Heart right ventricle (tissue), 16 donors: ENCODE measurements around the gene ACTN4. TPM values are rescaled to one million over a fixed set of nuclear protein-coding genes. Genes with fewer than 3 reads are reported as not detected.

Source experiments
- ATAC-seq, 8 donors: fragments of 200-7000 bp; cut with Tn5 transposase; one replicate each; pipeline ENCODE4 v1.9.1; 2020; ENCODE audit warnings: mild to moderate bottlenecking in 8 of 8, moderate library complexity in 8 of 8, moderate number of reproducible peaks in 1 of 8
- DNase-seq, 2 donors: peaks; one replicate each; pipeline ENCODE4 v3.0.0-alpha.2; 2020
- H3K27ac ChIP-seq, 10 donors: fragments of 200-600 bp; sonication (generic) in 2 of 10; one replicate each; pipeline versions ENCODE4 v1.5.0 to v1.8.0; 2020 to 2022; ENCODE audit warnings: mild to moderate bottlenecking in 3 of 10
- H3K27me3 ChIP-seq, 7 donors: fragments of 200-600 bp; one replicate each; pipeline ENCODE4 v1.8.0; 2021 to 2022; ENCODE audit warnings: mild to moderate bottlenecking in 2 of 7
- H3K36me3 ChIP-seq, 9 donors: fragments of 200-600 bp; sonication (generic) in 1 of 9; one replicate each; pipeline versions ENCODE4 v1.5.0 to v1.8.0; 2020 to 2022; ENCODE audit warnings: mild to moderate bottlenecking in 2 of 9
- H3K4me1 ChIP-seq, 9 donors: fragments of 200-600 bp; sonication (generic) in 1 of 9; one replicate each; pipeline versions ENCODE4 v1.5.0 to v1.8.0; 2020 to 2022; ENCODE audit warnings: mild to moderate bottlenecking in 4 of 9
- H3K4me3 ChIP-seq, 10 donors: fragments of 200-600 bp; sonication (generic) in 2 of 10; one replicate each; pipeline versions ENCODE4 v1.5.0 to v1.8.0; 2020 to 2022; ENCODE audit warnings: mild to moderate bottlenecking in 7 of 10, moderate library complexity in 2 of 10
- H3K9me3 ChIP-seq, 11 donors: fragments of 200-600 bp in 10 of 11; sonication (generic) in 2 of 11; one replicate each; pipeline versions ENCODE4 v1.5.0 to v1.8.0; 2013 to 2022; ENCODE audit warnings: mild to moderate bottlenecking in 2 of 11, control low read depth in 1 of 11, moderate library complexity in 1 of 11
- WGBS, 2 donors: extraction: QIAGEN DNeasy Blood & Tissue Kit; methylation state at CpG; one replicate each; pipeline ENCODE4 v1.1.7; 2013; ENCODE audit warnings: inconsistent platforms in 1 of 2; 5-methylcytosine and 5-hydroxymethylcytosine counted together
- intact Hi-C, 10 donors: fragments of 100-400 bp; cut with DNase I; formaldehyde crosslinking; loops; one replicate each; pipeline versions ENCODE4 v1.11.1 to v1.14.2; 2022
- polyA plus RNA-seq, 2 donors: library from polyadenylated mRNA; stranded (reverse); fragments of 200-250 nt; gene quantifications; one replicate each; pipeline ENCODE4 v1.2.3, GENCODE V29; 2013
- total RNA-seq, 10 donors: library from RNA; stranded (reverse); fragmentation: NEBNext Ultra II Directional in 3 of 10; extraction: Animal tissue kit (Norgen Biotek cat#: 25700) in 3 of 10; gene quantifications; one replicate each; pipeline versions ENCODE4 v1.2.1 to v1.2.4, GENCODE V29; 2021 to 2023
- TF ChIP-seq, protein P1 (sequence below), 9 donors: fragments of 200-600 bp; sonication (generic) in 2 of 9; IDR thresholded peaks; one replicate each; pipeline versions ENCODE4 v1.5.0 to v1.8.0; 2021 to 2022; ENCODE audit warnings: antibody characterized with exemption in 9 of 9, mild to moderate bottlenecking in 5 of 9, moderate library complexity in 1 of 9
- donor health status: Arrhythmogenic right ventricular cardiomyopathy.
- donor health status: ischemic (EF 13 %, LVEDD 7.1; RV severe dilation, severe dysfunction).
- donor health status: healthy with polysubstance abuse.
- donor health status: DM: no; HTN: yes; CAD: no.
- donor health status: DM: no; HTN: no; CAD: no.
- donor health status: ischemic (EF 25% LVEDD 6.9; RV normal size, moderate dysfunction).
- donor health status: ischemic (EF 25% LVEDD 5.7; RV mildly dilated, moderate dysfunction).
- donor health status: healthy.
- donor health status: DM: yes; HTN: yes; CAD: no.
- donor health status: Ischemic cardiomyopathy.
- donor health status: ischemic (EF 35%, LVEDD 5.7; RV mildly dilated, moderate dysfunction).
- donor health status: nonischemic (EF 11% LVEDD 7.7; RV severe dilation, severe dysfunction).
- donor health status: DM: yes; HTN: yes; CAD: no.
- donor health status: PGD.
- donor health status: ischemic (EF 29% LVEDD 5.4; RV normal size, mild dysfunction).
- donor health status: nonischemic (EF 23%, LVEDD 6.1; RV moderate dilation, normal function).

ACTN4 gene
- total and polyA plus RNA-seq, 12 donors = 92.4 to 291 (median 149) TPM

DNA sequence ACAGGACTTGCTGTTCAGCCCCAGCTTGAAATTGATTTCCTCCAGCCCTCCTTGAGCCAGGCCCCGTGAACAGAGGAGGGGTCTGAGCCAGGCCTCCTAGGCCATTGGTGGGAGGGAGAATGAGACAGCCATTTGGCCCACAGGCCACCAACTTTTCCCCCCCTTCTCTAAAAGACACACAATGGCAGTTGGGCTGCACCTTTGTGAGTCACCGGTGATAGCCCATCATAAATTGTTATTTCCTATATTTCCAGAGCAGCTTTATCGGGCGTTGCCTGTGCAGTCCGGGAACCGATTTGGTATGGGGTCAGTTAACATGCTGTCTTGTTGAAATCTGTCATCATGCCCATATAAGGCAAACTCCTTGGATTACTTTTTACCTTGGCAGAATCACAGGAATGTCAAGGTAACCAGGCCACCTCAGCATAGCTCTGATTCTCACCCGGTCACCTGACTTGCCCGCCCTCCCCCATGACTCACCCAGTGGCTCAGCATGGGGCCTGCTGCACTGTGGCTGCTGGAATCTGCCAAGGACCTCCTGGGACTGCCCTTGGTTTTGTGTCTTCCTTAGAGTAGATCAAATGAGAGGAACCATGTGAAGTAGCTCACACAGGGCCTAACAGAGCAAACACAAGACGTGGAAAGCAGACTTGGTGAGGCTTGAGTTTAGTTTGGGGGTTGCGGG lies 36.1 kb downstream of the ACTN4 start:
- Histone ChIP-seq H3K4me3 (no peak overlapping the region), H3K9me3 (no peaks in the 10 kb centered on the region), H3K36me3 (peaks cover 0 to 16% (median 0%) of the 10 kb centered on the region in 9 donors), H3K27ac (peak overlapping the region; percentile 74 to 95 (median 90)), H3K27me3 (no peaks in the 10 kb centered on the region), H3K4me1 (peaks cover 53 to 99% (median 97%) of the 10 kb centered on the region in 9 donors)
- ATAC-seq (peak; percentile 44 to 77 (median 66)), DNase-seq (peak in 1 of 2 donors; percentile 54)
- TF ChIP-seq, protein P1, sequence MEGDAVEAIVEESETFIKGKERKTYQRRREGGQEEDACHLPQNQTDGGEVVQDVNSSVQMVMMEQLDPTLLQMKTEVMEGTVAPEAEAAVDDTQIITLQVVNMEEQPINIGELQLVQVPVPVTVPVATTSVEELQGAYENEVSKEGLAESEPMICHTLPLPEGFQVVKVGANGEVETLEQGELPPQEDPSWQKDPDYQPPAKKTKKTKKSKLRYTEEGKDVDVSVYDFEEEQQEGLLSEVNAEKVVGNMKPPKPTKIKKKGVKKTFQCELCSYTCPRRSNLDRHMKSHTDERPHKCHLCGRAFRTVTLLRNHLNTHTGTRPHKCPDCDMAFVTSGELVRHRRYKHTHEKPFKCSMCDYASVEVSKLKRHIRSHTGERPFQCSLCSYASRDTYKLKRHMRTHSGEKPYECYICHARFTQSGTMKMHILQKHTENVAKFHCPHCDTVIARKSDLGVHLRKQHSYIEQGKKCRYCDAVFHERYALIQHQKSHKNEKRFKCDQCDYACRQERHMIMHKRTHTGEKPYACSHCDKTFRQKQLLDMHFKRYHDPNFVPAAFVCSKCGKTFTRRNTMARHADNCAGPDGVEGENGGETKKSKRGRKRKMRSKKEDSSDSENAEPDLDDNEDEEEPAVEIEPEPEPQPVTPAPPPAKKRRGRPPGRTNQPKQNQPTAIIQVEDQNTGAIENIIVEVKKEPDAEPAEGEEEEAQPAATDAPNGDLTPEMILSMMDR (IDR thresholded peaks at IDR 0.05) = no peak
- intact Hi-C loops = no loop called here
- WGBS, 2 donors = 27 to 30% methylated on average over 10 of the region's 10 CpGs

DNA sequence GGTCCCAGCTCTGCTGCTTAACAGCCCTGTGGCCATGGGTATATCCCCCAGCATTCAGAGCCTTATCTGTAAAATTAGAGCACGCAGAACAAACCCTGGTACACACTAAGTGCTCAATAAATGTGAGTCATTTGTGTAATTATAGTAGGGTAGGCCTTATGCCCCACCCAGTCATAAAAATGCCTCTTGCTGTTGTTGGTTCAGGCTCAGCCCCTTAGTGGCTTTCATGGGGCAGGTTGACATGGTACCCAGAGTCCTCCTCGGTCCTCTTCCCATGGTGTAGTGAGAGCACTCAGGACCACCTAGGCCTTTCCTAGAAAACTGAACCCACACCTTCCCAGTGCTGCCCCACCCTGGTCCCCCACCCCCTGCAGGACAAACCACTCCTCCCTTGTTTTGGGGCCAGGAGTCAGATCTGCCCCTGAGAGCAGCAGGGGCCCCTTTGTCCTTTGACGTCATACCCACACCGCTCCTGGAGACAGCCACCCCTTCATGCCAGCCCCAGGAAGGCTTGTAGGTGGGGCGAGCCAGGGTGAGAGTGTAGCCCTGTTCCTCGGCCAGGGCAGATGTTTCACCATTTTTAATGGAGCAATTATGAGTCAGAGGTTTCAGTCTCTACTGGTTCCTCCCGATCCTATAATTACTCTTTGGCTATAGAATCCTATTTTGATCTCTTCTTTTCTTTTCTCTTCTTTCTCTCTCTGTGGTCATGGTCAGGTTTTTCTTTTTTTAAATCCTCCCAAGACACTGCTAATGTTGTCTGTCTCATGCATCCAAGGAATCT lies 36.8 kb downstream of the ACTN4 start:
- Histone ChIP-seq H3K4me3 (no peak overlapping the region), H3K9me3 (no peaks in the 10 kb centered on the region), H3K27ac (peak overlapping the region; percentile 74 to 95 (median 90)), H3K4me1 (peaks cover 51 to 99% (median 97%) of the 10 kb centered on the region in 9 donors), H3K36me3 (peaks cover 0 to 9% (median 0%) of the 10 kb centered on the region in 9 donors), H3K27me3 (no peaks in the 10 kb centered on the region)
- TF ChIP-seq, protein P1 (IDR thresholded peaks at IDR 0.05) = no peak
- intact Hi-C loops = no loop called here
- WGBS, 2 donors = 36 to 37% methylated on average over 7 of the region's 7 CpGs
- DNase-seq (peak in 1 of 2 donors; percentile 55), ATAC-seq (peak; percentile 15 to 86 (median 72))

DNA sequence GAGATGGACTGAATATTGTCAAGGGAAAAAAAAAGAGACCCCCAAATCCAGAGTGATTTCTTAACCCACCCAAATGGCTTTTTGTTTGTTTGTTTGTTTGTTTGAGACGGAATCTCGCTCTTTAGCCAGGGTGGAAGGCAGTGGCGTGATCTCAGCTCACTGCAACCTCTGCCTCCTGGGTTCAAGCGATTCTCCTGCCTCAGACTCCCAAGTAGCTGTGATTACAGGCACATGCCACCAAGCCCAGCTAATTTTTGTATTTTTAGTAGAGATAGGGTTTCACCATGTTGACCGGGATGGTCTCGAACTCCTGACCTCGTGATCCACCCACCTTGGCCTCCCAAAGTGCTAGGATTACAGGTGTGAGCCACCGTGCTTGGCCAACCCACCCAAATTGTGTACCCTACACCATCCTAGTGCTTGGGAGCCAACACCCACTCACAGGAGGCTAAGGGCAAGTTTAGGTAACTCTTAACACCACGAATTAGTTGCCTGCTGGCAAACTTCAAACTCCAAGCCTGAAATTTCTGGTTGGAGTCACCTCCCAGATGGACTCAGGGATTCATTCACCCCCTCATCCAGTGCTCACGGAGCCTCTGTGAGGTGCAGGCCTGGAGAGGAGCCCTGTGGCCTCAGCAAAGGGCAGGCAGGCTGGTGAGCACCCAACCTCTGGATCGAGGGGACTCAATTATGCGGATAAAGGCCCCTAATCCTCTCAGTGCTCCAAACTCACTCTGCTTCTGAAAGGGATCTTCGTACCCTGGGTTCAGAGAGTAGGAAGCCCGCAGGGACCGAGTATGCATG lies 37.6 kb downstream of the ACTN4 start:
- TF ChIP-seq, protein P1 (IDR thresholded peaks at IDR 0.05) = no peak
- WGBS, 2 donors = 73 to 77% methylated on average over 15 of the region's 15 CpGs
- no peak for DNase-seq
- H3K27me3 ChIP-seq = no peaks in the 10 kb centered on the region
- H3K4me1 ChIP-seq = peaks cover 51 to 100% (median 95%) of the 10 kb centered on the region in 9 donors
- H3K9me3 ChIP-seq = no peaks in the 10 kb centered on the region
- H3K4me3 ChIP-seq = no peak overlapping the region
- peak overlapping the region; percentile 74 to 95 (median 90) for H3K27ac ChIP-seq
- H3K36me3 ChIP-seq = peaks cover 0 to 13% (median 2%) of the 10 kb centered on the region in 9 donors
- intact Hi-C loops = no loop called here
- peak in 1 of 8 donors; percentile 0 for ATAC-seq
